ENCODE measurements around the gene ZNF599. TPM values are rescaled to one million over a fixed set of nuclear protein-coding genes. Genes with fewer than 3 reads are reported as not detected.
"Not testable (repeated sequence)": the region's sequence is repeated elsewhere in the genome, so short reads cannot be mapped to it uniquely, and the experiment has no call there.

The ZNF599 gene
- total RNA-seq, 1 donor from 2014 or later, result 8.6 TPM

DNA sequence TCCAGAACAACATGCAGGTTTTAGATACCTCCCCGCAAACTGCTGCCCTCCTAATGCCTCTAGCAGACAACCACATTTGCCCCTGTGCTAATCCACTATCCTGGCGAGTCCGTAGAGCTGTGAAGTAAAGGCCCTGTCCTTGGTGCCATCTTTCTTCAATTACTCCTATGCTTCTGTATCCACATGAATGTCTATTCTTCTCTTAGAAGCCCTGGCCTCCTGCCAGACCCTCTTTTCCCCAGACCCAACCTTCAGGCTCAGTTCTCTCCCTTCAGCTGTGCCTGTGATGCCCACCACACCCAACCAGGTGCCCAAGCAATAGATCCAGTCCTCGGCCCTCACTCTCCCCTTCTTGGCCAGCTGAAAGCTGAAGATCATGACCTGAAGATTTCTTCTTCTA, 31.1 kb upstream of the ZNF599 start:
- DNase-seq (ENCODE audit: low spot score, unreplicated experiment), result no peak
- Mint-ChIP-seq H3K36me3 (ENCODE audit: insufficient read depth) (no peaks in the 10 kb centered on the region), H3K4me3 (ENCODE audit: low read depth) (no peak overlapping the region), H3K9me3 (ENCODE audit: low read depth) (peaks cover 36% of the 10 kb centered on the region), H3K27me3 (peaks cover 3% of the 10 kb centered on the region), H3K27ac (no peak overlapping the region), H3K4me1 (ENCODE audit: low read depth) (no peaks in the 10 kb centered on the region)
- TF ChIP-seq CTCF (IDR thresholded peaks at IDR 0.05; ENCODE audit: unreplicated experiment), result no peak

GRCh38 chr19:34796953-34797352, 23.9 kb upstream of the ZNF599 start:
- not testable (repeated sequence) for H3K27ac Mint-ChIP-seq; DNase-seq (ENCODE audit: low spot score, unreplicated experiment); H3K27me3 Mint-ChIP-seq; H3K4me1 Mint-ChIP-seq (ENCODE audit: low read depth); H3K4me3 Mint-ChIP-seq (ENCODE audit: low read depth); H3K36me3 Mint-ChIP-seq (ENCODE audit: insufficient read depth)
- H3K9me3 Mint-ChIP-seq (ENCODE audit: low read depth), result peaks cover 18% of the 10 kb centered on the region

DNA sequence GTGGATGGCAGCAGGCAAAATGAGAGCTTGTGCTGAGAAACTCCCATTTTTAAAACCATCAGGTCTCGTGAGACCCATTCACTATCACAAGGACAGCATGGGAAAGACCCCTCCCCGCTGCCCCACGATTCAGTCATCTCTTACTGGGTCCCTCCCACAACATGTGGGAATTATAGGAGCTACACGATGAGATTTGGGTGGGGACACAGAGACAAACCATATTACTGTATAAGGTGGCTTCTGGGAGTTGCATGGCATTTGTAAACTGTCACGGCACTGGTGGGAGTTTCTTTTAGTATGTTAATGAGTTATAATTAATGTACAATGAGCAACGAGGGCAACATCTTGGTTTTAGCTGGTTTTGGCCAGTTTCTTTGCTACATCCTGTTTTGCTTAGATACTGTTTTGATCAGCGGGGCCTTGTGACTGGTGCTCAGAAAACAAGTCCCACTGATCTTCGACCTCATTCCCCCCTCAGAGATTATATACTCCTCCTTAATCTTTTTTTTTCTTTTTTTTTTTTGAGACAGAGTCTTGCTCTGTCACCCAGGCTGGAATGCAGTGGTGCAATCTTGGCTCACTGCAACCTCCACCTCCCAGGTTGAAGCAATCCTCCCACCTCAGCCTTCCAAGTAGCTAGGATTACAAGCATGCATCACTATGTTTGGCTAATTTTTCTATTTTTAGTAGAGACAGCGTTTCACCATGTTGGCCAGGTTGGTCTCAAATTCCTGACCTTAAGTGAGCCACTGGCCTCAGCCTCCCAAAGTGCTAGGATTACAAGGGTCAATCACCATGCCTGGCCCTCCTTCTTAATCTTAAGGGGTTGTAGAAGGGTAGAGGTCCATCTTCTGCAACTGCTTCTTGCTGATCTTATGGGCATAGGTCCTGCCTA, 21.3 kb upstream of the ZNF599 start:
- no peak overlapping the region for H3K4me3 Mint-ChIP-seq (ENCODE audit: low read depth)
- DNase-seq (ENCODE audit: low spot score, unreplicated experiment), result no peak
- no peak overlapping the region for H3K27ac Mint-ChIP-seq

DNA sequence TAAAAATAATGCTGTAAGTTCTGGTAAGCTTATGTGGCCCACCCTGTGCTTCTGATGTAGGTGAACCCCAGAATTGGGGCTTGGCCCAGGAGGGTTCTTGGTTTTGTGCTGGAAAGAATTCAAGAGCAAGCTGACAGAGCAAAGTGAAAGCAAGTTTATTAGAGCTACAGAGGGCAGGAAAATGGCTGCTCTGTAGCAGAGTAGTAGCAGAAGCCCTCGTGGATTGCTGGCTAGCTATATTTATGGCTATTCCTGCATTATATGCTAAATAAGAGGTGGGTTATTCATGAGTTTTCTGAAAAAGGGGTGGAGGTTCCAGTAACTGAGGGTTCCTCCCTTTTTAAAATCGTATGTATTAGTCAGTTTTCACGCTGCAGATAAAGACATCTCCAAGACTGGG, 20.6 kb upstream of the ZNF599 start:
- no peak for TF ChIP-seq CTCF (IDR thresholded peaks at IDR 0.05; ENCODE audit: unreplicated experiment)
- H3K36me3 Mint-ChIP-seq (ENCODE audit: insufficient read depth), result no peaks in the 10 kb centered on the region
- DNase-seq (ENCODE audit: low spot score, unreplicated experiment), result no peak
- no peaks in the 10 kb centered on the region for H3K4me1 Mint-ChIP-seq (ENCODE audit: low read depth)
- no peak overlapping the region for H3K27ac Mint-ChIP-seq
- H3K27me3 Mint-ChIP-seq, result peaks cover 19% of the 10 kb centered on the region
- H3K4me3 Mint-ChIP-seq (ENCODE audit: low read depth), result no peak overlapping the region
- H3K9me3 Mint-ChIP-seq (ENCODE audit: low read depth), result peaks cover 9% of the 10 kb centered on the region

More for the DNA sequence above, 21.3 kb upstream of the ZNF599 start:
- TF ChIP-seq CTCF (IDR thresholded peaks at IDR 0.05; ENCODE audit: unreplicated experiment), result no peak
- Mint-ChIP-seq H3K27me3 (peaks cover 16% of the 10 kb centered on the region), H3K9me3 (ENCODE audit: low read depth) (peaks cover 11% of the 10 kb centered on the region), H3K4me1 (ENCODE audit: low read depth) (no peaks in the 10 kb centered on the region), H3K36me3 (ENCODE audit: insufficient read depth) (no peaks in the 10 kb centered on the region)

DNA sequence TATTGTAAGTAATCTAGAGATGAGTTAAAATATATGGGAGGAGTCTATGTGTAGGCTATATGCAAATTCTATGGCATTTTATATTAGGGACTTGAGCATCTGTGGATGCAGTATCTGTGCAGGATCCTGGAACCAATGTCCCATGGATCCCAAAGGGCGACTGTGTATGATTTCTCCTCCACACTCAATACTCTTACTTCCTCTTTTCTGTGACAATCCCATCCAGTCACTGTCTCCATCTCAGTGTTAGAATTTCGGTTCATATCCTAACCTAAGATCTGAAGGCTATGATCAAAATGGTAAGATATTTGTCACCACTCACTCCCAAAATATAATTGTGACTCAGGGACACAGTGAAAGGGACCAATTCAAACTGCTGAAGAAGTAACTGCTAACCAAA, 15.1 kb upstream of the ZNF599 start:
- TF ChIP-seq CTCF (IDR thresholded peaks at IDR 0.05; ENCODE audit: unreplicated experiment), result no peak
- Mint-ChIP-seq H3K27me3 (peaks cover 23% of the 10 kb centered on the region), H3K27ac (no peak overlapping the region), H3K4me1 (ENCODE audit: low read depth) (no peaks in the 10 kb centered on the region), H3K36me3 (ENCODE audit: insufficient read depth) (no peaks in the 10 kb centered on the region), H3K9me3 (ENCODE audit: low read depth) (peaks cover 6% of the 10 kb centered on the region), H3K4me3 (ENCODE audit: low read depth) (no peak overlapping the region)
- DNase-seq (ENCODE audit: low spot score, unreplicated experiment), result no peak

All from progenitor cell of endocrine pancreas (in vitro differentiated cells).